ENCODE measurements around the gene MEI1. TPM values are rescaled to one million over a fixed set of nuclear protein-coding genes. Genes with fewer than 3 reads are reported as not detected.

Gene MEI1
- total RNA-seq, 1 donor from 2014 or later = 37.0 TPM

Other genes with a start within 250 kb of the MEI1 start
- gene PHF5A, start 230.8 kb upstream of the MEI1 start, total RNA-seq = 61.7 and 72.6 TPM in 2 replicates
- 82.6 and 87.8 TPM in 2 replicates for gene ACO2, start 230.4 kb upstream of the MEI1 start, total RNA-seq
- 29.5 and 30.5 TPM in 2 replicates for gene POLR3H, start 155.0 kb upstream of the MEI1 start, total RNA-seq
- gene CSDC2, start 138.5 kb upstream of the MEI1 start, total RNA-seq = not detected in 2 replicates
- 26.2 and 29.9 TPM in 2 replicates for gene PMM1, start 109.7 kb upstream of the MEI1 start, total RNA-seq
- 46.7 and 52.1 TPM in 2 replicates for gene DESI1, start 78.5 kb upstream of the MEI1 start, total RNA-seq
- gene XRCC6, start 78.2 kb upstream of the MEI1 start, total RNA-seq = 323 and 325 TPM in 2 replicates
- gene SNU13, start 10.6 kb upstream of the MEI1 start, total RNA-seq = 200 and 215 TPM in 2 replicates
- 16.7 and 18.4 TPM in 2 replicates for gene CCDC134, start 101.2 kb downstream of the MEI1 start, total RNA-seq
- 131 and 132 TPM in 2 replicates for gene SREBF2, start 133.6 kb downstream of the MEI1 start, total RNA-seq
- 0.41 TPM in 1 of 2 replicates, not detected in the other for gene SHISA8, start 215.6 kb downstream of the MEI1 start, total RNA-seq
- 1.3 and 1.5 TPM in 2 replicates for gene TNFRSF13C, start 227.3 kb downstream of the MEI1 start, total RNA-seq
- 67.5 and 74.1 TPM in 2 replicates for gene CENPM, start 247.6 kb downstream of the MEI1 start, total RNA-seq

Data from T-helper 2 cell treated with Interferon-gamma antibody and Interleukin-4, amounts not matched to agents 100 ng/mL and 5 ng/mL, for 36 hours (primary cell).